ENCODE measurements around the gene ALOX5.

- TF ChIP-seq CTCF (IDR thresholded peaks at IDR 0.05; ENCODE audit: insufficient read depth, low read length) (no peak), REST (IDR thresholded peaks at IDR 0.05; ENCODE audit: insufficient replicate concordance, low read depth) (no peak), POLR2AphosphoS5 (IDR thresholded peaks at IDR 0.05; ENCODE audit: low read depth) (no peak)
Observed at GRCh38 chr10:45452268-45452667, 78.3 kb downstream of the ALOX5 start.
